Endodermal cell (in vitro differentiated cells): ENCODE data around the gene KRT74. TPM values are rescaled to one million over a fixed set of nuclear protein-coding genes. Genes with fewer than 3 reads are reported as not detected.

Source experiments
- DNase-seq: peaks from one replicate; pipeline ENCODE4 v3.0.0-alpha.2; 2017
- H3K27ac ChIP-seq: 2 replicates; pipeline ENCODE4 v1.5.1; 2013; ENCODE audit warnings: mild to moderate bottlenecking, low read depth, low read length, moderate library complexity
- H3K27me3 ChIP-seq: 2 replicates; pipeline ENCODE4 v1.6.1; 2013; ENCODE audit warnings: mild to moderate bottlenecking, low read length, moderate library complexity; ENCODE audit not compliant: insufficient read depth, control insufficient read depth, poor library complexity, severe bottlenecking
- H3K36me3 ChIP-seq: 2 replicates; pipeline ENCODE4 v1.7.0; 2013; ENCODE audit warnings: mild to moderate bottlenecking, low read length, moderate library complexity; ENCODE audit not compliant: control insufficient read depth, insufficient read depth
- H3K4me1 ChIP-seq: one replicate; pipeline ENCODE4 v1.7.0; 2013; ENCODE audit warnings: low read length; ENCODE audit not compliant: control insufficient read depth, insufficient read depth
- H3K4me3 ChIP-seq: 2 replicates; pipeline ENCODE4 v1.5.1; 2013; ENCODE audit warnings: mild to moderate bottlenecking, low read length, moderate library complexity
- H3K9ac ChIP-seq: 2 replicates; pipeline ENCODE4 v1.6.1; 2013; ENCODE audit warnings: mild to moderate bottlenecking, low read length, moderate library complexity; ENCODE audit not compliant: poor library complexity, severe bottlenecking; ENCODE audit errors: extremely low read depth
- H3K9me3 ChIP-seq: 2 replicates; pipeline ENCODE4 v1.6.1; 2013; ENCODE audit warnings: mild to moderate bottlenecking, low read length, moderate library complexity; ENCODE audit not compliant: control insufficient read depth
- H3K27ac Mint-ChIP-seq: 2 replicates; pipeline ENCODE4 v1.8.0; 2020; ENCODE audit warnings: mixed read lengths
- H3K27me3 Mint-ChIP-seq: 2 replicates; pipeline ENCODE4 v1.8.0; 2021; ENCODE audit warnings: mild to moderate bottlenecking, mixed read lengths; ENCODE audit not compliant: insufficient read depth
- H3K36me3 Mint-ChIP-seq: 2 replicates; pipeline ENCODE4 v1.8.0; 2020; ENCODE audit warnings: low read depth, mixed read lengths
- H3K4me1 Mint-ChIP-seq: 2 replicates; pipeline ENCODE4 v1.8.0; 2020; ENCODE audit warnings: mixed read lengths
- H3K4me3 Mint-ChIP-seq: 2 replicates; pipeline ENCODE4 v1.8.0; 2020; ENCODE audit warnings: mild to moderate bottlenecking, moderate library complexity, mixed read lengths
- H3K9me3 Mint-ChIP-seq: 2 replicates; pipeline ENCODE4 v1.8.0; 2020; ENCODE audit warnings: mild to moderate bottlenecking, mixed read lengths
- CTCF ChIP-seq: fragments of 200-600 bp; sonication (generic); conservative IDR thresholded peaks from 2 replicates; pipeline ENCODE4 v1.5.0; 2021; ENCODE audit warnings: antibody characterized with exemption, mild to moderate bottlenecking
- WGBS, 2 experiments: methylation state at CpG; one replicate each; pipeline versions ENCODE4 v1.1.5 to v1.1.7; 2013; ENCODE audit warnings: missing lambda C conversion rate in 2 of 2, mixed read lengths in 1 of 2; ENCODE audit not compliant: insufficient coverage in 1 of 2, insufficient read length in 1 of 2; 5-methylcytosine and 5-hydroxymethylcytosine counted together
- total RNA-seq, 2 donors: library from RNA; stranded (reverse); fragmentation: NEBNext Ultra II Directional in 1 of 2; extraction: Animal tissue kit (Norgen Biotek cat#: 25700) in 1 of 2; gene quantifications; 2 replicates in 1 of 2; 3 replicates in 1 of 2; pipeline ENCODE4 v1.2.1, GENCODE V29; 2021

The KRT74 gene
- total RNA-seq, 2 donors from 2014 or later, result not detected

DNA sequence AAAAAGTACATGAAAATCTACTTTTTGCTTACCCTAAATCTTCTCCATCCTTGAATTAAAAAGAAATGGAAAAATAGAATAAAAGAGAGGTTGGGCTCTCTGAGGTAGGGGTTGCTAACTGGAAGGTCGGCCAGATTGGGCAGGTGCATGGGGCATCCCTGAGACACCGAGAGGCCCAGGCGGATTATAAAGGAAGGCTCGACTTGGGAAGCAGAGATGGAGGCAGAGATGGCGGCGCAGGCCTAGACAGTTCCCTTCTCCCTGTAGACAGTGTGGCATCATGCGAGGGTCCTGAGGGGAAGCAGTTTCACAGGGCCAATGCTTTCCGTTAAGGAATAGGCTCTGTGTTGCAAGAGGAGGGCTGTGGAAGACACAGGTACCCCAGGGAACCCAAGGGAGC, 3.7 kb upstream of the KRT74 start:
- Histone ChIP-seq H3K9me3 (no peaks in the 10 kb centered on the region), H3K9ac (no peak overlapping the region), H3K4me1 (no peaks in the 10 kb centered on the region), H3K27me3 (no peaks in the 10 kb centered on the region), H3K4me3 (no peak overlapping the region), H3K36me3 (no peaks in the 10 kb centered on the region), H3K27ac (no peak overlapping the region)
- 91 to 100% methylated on average over 6 to 8 of the region's 8 CpGs for WGBS, 2 experiments
- no peak for TF ChIP-seq CTCF
- H3K27ac Mint-ChIP-seq, result no peak overlapping the region
- peaks cover 12% of the 10 kb centered on the region for H3K27me3 Mint-ChIP-seq
- peaks cover 4% of the 10 kb centered on the region for H3K4me1 Mint-ChIP-seq
- no peaks in the 10 kb centered on the region for H3K9me3 Mint-ChIP-seq
- no peak for DNase-seq
- H3K36me3 Mint-ChIP-seq, result no peaks in the 10 kb centered on the region
- no peak overlapping the region for H3K4me3 Mint-ChIP-seq

DNA sequence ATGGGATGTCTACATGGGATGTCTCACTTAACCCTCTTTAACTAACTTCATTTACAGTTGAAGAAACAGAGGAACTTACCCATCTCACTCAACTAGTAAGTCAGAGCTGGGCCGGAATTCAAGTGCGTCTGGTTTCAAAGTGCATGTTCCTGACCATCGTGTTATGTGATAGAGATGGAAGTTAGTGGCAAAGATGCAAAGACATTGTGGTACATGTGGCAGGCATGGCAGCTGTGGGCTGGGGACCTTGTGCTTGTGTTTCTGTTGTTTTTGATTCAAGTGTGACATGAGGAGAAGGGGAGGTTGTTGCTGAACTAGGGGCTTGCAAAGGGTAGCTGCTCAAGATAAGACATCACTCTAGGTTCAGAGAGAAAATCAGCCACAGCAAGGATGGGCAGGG, 2.3 kb upstream of the KRT74 start:
- Mint-ChIP-seq H3K27me3 (peaks cover 10% of the 10 kb centered on the region), H3K36me3 (no peaks in the 10 kb centered on the region), H3K4me3 (no peak overlapping the region), H3K4me1 (peaks cover 4% of the 10 kb centered on the region), H3K27ac (no peak overlapping the region), H3K9me3 (no peaks in the 10 kb centered on the region)
- no peaks in the 10 kb centered on the region for H3K36me3 ChIP-seq
- H3K4me1 ChIP-seq, result no peaks in the 10 kb centered on the region
- no peak overlapping the region for H3K4me3 ChIP-seq
- no peak overlapping the region for H3K9ac ChIP-seq
- H3K27me3 ChIP-seq, result no peaks in the 10 kb centered on the region
- 94% methylated on average over 3 of the region's 3 CpGs; no CpG with 5 or more reads in 1 of the 2 experiments for WGBS, 2 experiments
- TF ChIP-seq CTCF, result no peak
- no peaks in the 10 kb centered on the region for H3K9me3 ChIP-seq
- no peak for DNase-seq
- no peak overlapping the region for H3K27ac ChIP-seq

- H3K9me3 Mint-ChIP-seq, result no peaks in the 10 kb centered on the region
- H3K27me3 Mint-ChIP-seq, result peaks cover 14% of the 10 kb centered on the region
- Histone ChIP-seq H3K27ac (no peak overlapping the region), H3K27me3 (no peaks in the 10 kb centered on the region), H3K9me3 (no peaks in the 10 kb centered on the region), H3K4me1 (no peaks in the 10 kb centered on the region), H3K36me3 (no peaks in the 10 kb centered on the region), H3K9ac (no peak overlapping the region), H3K4me3 (no peak overlapping the region)
- DNase-seq, result no peak
- H3K36me3 Mint-ChIP-seq, result no peaks in the 10 kb centered on the region
- 92 to 97% methylated on average over 6 to 9 of the region's 9 CpGs for WGBS, 2 experiments
- no peak overlapping the region for H3K4me3 Mint-ChIP-seq
- no peak for TF ChIP-seq CTCF
- no peaks in the 10 kb centered on the region for H3K4me1 Mint-ChIP-seq
- H3K27ac Mint-ChIP-seq, result no peak overlapping the region
Observed at GRCh38 chr12:52575256-52575655, 1.6 kb upstream of the KRT74 start.
